HCT116 (cell line): ENCODE measurements around the gene MPP2.

ENCODE experiments used
- EZH2phosphoT487 ChIP-seq: fragments of 200-600 bp; IDR thresholded peaks from 2 replicates; pipeline ENCODE4 v1.6.1; 2018; ENCODE audit warnings: antibody characterized with exemption, borderline replicate concordance
- REST ChIP-seq: IDR thresholded peaks from 2 replicates; pipeline ENCODE4 v1.6.1; 2012; ENCODE audit warnings: low read depth
- ZBTB33 ChIP-seq: IDR thresholded peaks from 2 replicates; pipeline ENCODE4 v1.6.1; 2011; ENCODE audit warnings: mild to moderate bottlenecking, low read length, moderate library complexity; ENCODE audit not compliant: insufficient replicate concordance; ENCODE audit errors: extremely low read depth

DNA sequence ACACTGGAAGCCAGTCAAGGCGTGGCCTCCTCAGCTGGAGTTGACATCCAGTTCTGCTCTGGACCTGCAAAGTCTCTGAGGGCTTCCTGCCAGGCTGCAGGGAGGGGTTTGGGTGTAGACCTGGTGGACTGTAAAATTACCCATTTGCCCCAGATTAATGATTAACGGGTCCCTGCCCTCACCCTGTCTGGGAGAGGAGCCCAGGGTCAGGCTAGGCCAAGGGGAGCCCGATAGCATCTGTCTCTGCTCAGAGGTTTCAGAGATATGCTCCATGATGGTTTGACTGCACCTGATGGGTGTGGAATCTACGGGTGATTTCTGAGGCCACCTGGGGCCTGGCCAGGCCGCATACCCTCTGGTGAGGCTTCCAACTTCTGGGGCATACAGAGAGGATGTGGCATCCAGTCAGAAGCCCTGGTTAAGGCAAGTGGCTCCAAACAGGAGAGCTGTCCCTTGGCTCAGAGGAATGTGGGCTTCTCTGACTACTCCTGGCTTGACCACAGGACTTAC lies 23.8 kb upstream of the MPP2 start:
- no peak for TF ChIP-seq EZH2phosphoT487
- no peak for TF ChIP-seq ZBTB33
- no peak for TF ChIP-seq REST
